ENCODE data around the gene LRRC39. TPM values are rescaled to one million over a fixed set of nuclear protein-coding genes. Genes with fewer than 3 reads are reported as not detected.
A peak's percentile ranks its signal among the peaks of the same experiment; 100 is the strongest.

The LRRC39 gene
- total RNA-seq, 1 donor from 2014 or later, result 0.73 TPM

DNA sequence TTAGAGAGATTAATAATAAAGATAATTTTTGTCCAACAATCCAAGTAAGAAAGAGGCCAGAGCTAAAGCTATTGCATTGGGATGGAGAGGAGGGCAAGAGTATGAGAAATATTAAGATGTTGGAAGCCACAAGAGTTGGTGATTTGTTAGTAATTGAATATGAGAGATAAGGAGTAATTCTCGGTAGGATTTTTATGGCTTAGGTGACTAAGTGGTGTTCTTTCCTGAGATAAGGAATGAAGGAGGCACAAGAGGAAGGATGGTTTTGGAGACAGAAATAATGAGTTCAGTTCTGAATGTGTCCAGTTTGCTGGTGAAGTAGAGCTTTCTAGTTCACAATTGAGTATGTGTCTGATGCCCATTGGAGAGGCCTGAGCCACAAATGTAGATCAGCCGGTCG is 35.7 kb downstream of the LRRC39 start:
- Mint-ChIP-seq H3K4me1 (ENCODE audit: unreplicated experiment) (no peaks in the 10 kb centered on the region), H3K27me3 (ENCODE audit: unreplicated experiment) (no peaks in the 10 kb centered on the region), H3K27ac (ENCODE audit: unreplicated experiment) (no peak overlapping the region), H3K36me3 (ENCODE audit: unreplicated experiment) (peaks cover 58% of the 10 kb centered on the region), H3K4me3 (ENCODE audit: unreplicated experiment) (no peak overlapping the region), H3K9me3 (ENCODE audit: unreplicated experiment) (no peaks in the 10 kb centered on the region)
- no peak for DNase-seq (ENCODE audit: extremely low spot score, unreplicated experiment)
- TF ChIP-seq, protein P1, sequence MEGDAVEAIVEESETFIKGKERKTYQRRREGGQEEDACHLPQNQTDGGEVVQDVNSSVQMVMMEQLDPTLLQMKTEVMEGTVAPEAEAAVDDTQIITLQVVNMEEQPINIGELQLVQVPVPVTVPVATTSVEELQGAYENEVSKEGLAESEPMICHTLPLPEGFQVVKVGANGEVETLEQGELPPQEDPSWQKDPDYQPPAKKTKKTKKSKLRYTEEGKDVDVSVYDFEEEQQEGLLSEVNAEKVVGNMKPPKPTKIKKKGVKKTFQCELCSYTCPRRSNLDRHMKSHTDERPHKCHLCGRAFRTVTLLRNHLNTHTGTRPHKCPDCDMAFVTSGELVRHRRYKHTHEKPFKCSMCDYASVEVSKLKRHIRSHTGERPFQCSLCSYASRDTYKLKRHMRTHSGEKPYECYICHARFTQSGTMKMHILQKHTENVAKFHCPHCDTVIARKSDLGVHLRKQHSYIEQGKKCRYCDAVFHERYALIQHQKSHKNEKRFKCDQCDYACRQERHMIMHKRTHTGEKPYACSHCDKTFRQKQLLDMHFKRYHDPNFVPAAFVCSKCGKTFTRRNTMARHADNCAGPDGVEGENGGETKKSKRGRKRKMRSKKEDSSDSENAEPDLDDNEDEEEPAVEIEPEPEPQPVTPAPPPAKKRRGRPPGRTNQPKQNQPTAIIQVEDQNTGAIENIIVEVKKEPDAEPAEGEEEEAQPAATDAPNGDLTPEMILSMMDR (IDR thresholded peaks at IDR 0.05), result no peak

GRCh38 chr1:100141192-100141591 is 36.9 kb downstream of the LRRC39 start:
- Mint-ChIP-seq H3K4me1 (ENCODE audit: unreplicated experiment) (no peaks in the 10 kb centered on the region), H3K36me3 (ENCODE audit: unreplicated experiment) (peaks cover 55% of the 10 kb centered on the region), H3K27me3 (ENCODE audit: unreplicated experiment) (no peaks in the 10 kb centered on the region), H3K27ac (ENCODE audit: unreplicated experiment) (no peak overlapping the region), H3K4me3 (ENCODE audit: unreplicated experiment) (no peak overlapping the region), H3K9me3 (ENCODE audit: unreplicated experiment) (no peaks in the 10 kb centered on the region)
- DNase-seq (ENCODE audit: extremely low spot score, unreplicated experiment), result no peak
- TF ChIP-seq, protein P1 (IDR thresholded peaks at IDR 0.05), result no peak

DNA sequence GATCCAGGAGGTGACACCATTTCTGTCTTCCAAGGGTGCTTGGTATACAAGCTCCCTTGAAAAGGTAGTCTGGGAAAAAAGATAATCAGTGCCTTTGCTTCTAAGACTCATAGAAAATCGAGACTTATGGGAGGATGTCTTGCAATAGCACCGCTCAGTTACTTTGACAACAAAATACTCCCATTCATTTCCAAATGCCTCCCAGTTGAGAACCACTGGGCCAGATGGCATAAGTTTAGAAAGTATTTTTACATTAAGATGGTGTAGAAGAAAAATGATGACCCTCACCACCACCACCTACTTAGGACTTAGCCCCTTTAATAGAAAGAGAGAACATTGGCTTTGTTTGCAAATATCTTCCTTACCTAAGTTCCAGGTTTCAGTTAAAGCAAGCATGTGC is 40.5 kb downstream of the LRRC39 start:
- Mint-ChIP-seq H3K4me3 (ENCODE audit: unreplicated experiment) (no peak overlapping the region), H3K36me3 (ENCODE audit: unreplicated experiment) (peaks cover 30% of the 10 kb centered on the region), H3K9me3 (ENCODE audit: unreplicated experiment) (no peaks in the 10 kb centered on the region), H3K27me3 (ENCODE audit: unreplicated experiment) (no peaks in the 10 kb centered on the region), H3K4me1 (ENCODE audit: unreplicated experiment) (peaks cover 17% of the 10 kb centered on the region), H3K27ac (ENCODE audit: unreplicated experiment) (no peak overlapping the region)
- TF ChIP-seq, protein P1 (IDR thresholded peaks at IDR 0.05), result no peak
- DNase-seq (ENCODE audit: extremely low spot score, unreplicated experiment), result no peak

- Mint-ChIP-seq H3K27me3 (ENCODE audit: unreplicated experiment) (no peaks in the 10 kb centered on the region), H3K4me3 (ENCODE audit: unreplicated experiment) (peak overlapping the region; percentile 45), H3K27ac (ENCODE audit: unreplicated experiment) (no peak overlapping the region), H3K4me1 (ENCODE audit: unreplicated experiment) (peaks cover 29% of the 10 kb centered on the region), H3K36me3 (ENCODE audit: unreplicated experiment) (peaks cover 9% of the 10 kb centered on the region), H3K9me3 (ENCODE audit: unreplicated experiment) (no peaks in the 10 kb centered on the region)
- TF ChIP-seq, protein P1 (IDR thresholded peaks at IDR 0.05), result peak; percentile 11
- DNase-seq (ENCODE audit: extremely low spot score, unreplicated experiment), result no peak
Observed at GRCh38 chr1:100134872-100135271, 43.2 kb downstream of the LRRC39 start.

DNA sequence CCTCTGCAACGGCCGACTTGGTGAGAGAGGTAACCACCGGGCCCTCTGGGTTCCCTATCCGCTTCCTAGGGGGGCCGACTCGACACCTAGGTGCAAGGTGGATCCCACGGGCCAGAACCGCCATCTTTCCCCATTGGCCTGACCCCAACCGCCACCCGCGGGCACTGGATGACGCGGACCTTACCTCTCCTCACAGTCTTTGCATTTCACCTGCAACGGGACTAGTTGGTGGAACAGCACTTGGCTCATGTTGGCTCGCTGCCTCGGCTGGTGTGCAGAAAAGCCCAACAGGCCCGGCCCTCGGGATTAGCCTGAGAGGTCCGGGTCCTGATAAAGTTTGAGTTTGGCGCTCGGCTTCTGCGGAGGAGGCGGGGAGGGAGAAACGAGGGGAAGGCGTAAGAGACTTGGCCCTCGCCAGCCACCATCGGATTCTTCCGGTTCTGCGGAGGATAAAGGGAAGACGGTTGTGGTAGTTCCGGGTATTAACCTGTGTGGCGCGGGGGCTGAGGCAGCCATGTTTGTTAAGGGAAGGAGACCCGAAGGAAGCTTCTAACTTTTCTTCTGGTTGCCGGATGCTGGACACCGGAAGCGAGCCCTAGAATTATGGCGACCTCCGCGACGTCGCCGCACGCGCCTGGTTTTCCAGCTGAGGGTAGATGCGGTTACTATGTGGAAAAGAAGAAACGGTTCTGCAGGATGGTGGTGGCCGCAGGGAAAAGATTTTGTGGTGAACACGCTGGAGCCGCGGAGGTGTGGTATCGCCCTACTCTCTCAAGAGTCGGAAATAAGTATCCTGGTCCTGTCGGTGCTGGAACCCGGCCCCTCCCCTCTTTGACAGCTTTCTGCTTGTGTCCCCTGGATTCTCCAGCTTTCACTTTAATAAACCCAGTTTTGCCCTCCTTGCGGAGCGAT is 45.2 kb downstream of the LRRC39 start, which contains the start of the genes SASS6 and TRMT13:
TSS of gene SASS6 (minus strand) at position 365 of the 912 bp plus-strand sequence. CDS start at position 249, 116 bp downstream.
TSS of gene TRMT13 (plus strand) at position 598 of the 912 bp plus-strand sequence. CDS start at position 604, 6 bp downstream.
- Mint-ChIP-seq H3K27me3 (ENCODE audit: unreplicated experiment) (no peaks in the 10 kb centered on the region), H3K27ac (ENCODE audit: unreplicated experiment) (peak within 1 kb of the TSS; percentile 92), H3K4me1 (ENCODE audit: unreplicated experiment) (peaks cover 29% of the 10 kb centered on the region), H3K36me3 (ENCODE audit: unreplicated experiment) (peaks cover 1% of the 10 kb centered on the region), H3K4me3 (ENCODE audit: unreplicated experiment) (peak within 1 kb of the TSS; percentile 98), H3K9me3 (ENCODE audit: unreplicated experiment) (no peaks in the 10 kb centered on the region)
- DNase-seq (ENCODE audit: extremely low spot score, unreplicated experiment), result peak; percentile 98
- TF ChIP-seq, protein P1 (IDR thresholded peaks at IDR 0.05), result no peak

Data from osteocyte (in vitro differentiated cells).